Neural cell (in vitro differentiated cells): ENCODE measurements around the gene MAB21L3. TPM values are rescaled to one million over a fixed set of nuclear protein-coding genes. Genes with fewer than 3 reads are reported as not detected.

ENCODE experiments used
- H2AFZ ChIP-seq: fragments of 200-600, 300-800 bp; sonication (generic), shearing (Covaris generic); 2 replicates; pipeline ENCODE4 v1.6.0; 2014; ENCODE audit warnings: low read depth, mild to moderate bottlenecking, antibody characterized with exemption, low read length, moderate library complexity
- H3F3A ChIP-seq: fragments of 200-600 bp; shearing (Covaris generic); 2 replicates; pipeline ENCODE4 v1.6.1; 2016; ENCODE audit warnings: mild to moderate bottlenecking, moderate library complexity, mixed read lengths, antibody characterized with exemption, low read length; ENCODE audit not compliant: insufficient read depth, poor library complexity, severe bottlenecking
- H3K27ac ChIP-seq: fragments of 200-600, 300-800 bp; sonication (generic), shearing (Covaris generic); 2 replicates; pipeline ENCODE4 v1.5.1; 2014; ENCODE audit warnings: mild to moderate bottlenecking, low read length, moderate library complexity
- H3K27me3 ChIP-seq: fragments of 300-800, 200-600 bp; sonication (generic), shearing (Covaris generic); 2 replicates; pipeline ENCODE4 v1.6.0; 2014; ENCODE audit warnings: mild to moderate bottlenecking, low read depth, low read length, moderate library complexity; ENCODE audit not compliant: insufficient read depth
- H3K36me3 ChIP-seq: fragments of 300-800, 200-600 bp; sonication (generic), shearing (Covaris generic); 2 replicates; pipeline ENCODE4 v1.5.1; 2014; ENCODE audit warnings: mild to moderate bottlenecking, antibody characterized with exemption, low read length, moderate library complexity; ENCODE audit not compliant: insufficient read depth
- H3K4me2 ChIP-seq: fragments of 300-800, 200-600 bp; sonication (generic), shearing (Covaris generic); 2 replicates; pipeline ENCODE4 v1.6.0; 2014; ENCODE audit warnings: mild to moderate bottlenecking, low read length
- H3K4me3 ChIP-seq: fragments of 300-800, 200-600 bp; sonication (generic), shearing (Covaris generic); 2 replicates; pipeline ENCODE4 v1.5.1; 2014; ENCODE audit warnings: mild to moderate bottlenecking, low read length, moderate library complexity
- H3K79me2 ChIP-seq: fragments of 200-600 bp; shearing (Covaris generic); replicated peaks from 2 replicates; pipeline ENCODE4 v1.6.0; 2014; ENCODE audit warnings: mild to moderate bottlenecking, low read length, moderate library complexity; ENCODE audit not compliant: insufficient read depth
- H3K9ac ChIP-seq: fragments of 300-800, 200-600 bp; sonication (generic), shearing (Covaris generic); 2 replicates; pipeline ENCODE4 v1.6.1; 2016; ENCODE audit warnings: mild to moderate bottlenecking, low read length, mixed read lengths
- H3K9me2 ChIP-seq: fragments of 200-600 bp; shearing (Covaris generic); 2 replicates; pipeline ENCODE4 v1.6.1; 2016; ENCODE audit warnings: mild to moderate bottlenecking, low read length, mixed read lengths; ENCODE audit not compliant: insufficient read depth
- H3K9me3 ChIP-seq: fragments of 200-600, 300-800 bp; sonication (generic), shearing (Covaris generic); 2 replicates; pipeline ENCODE4 v1.6.1; 2016; ENCODE audit warnings: mild to moderate bottlenecking, mixed run types, low read length, moderate library complexity, mixed read lengths
- H4K20me1 ChIP-seq: fragments of 200-600 bp; shearing (Covaris generic); 2 replicates; pipeline ENCODE4 v1.6.1; 2016; ENCODE audit warnings: mild to moderate bottlenecking, mixed run types; ENCODE audit not compliant: insufficient read depth
- CTCF ChIP-seq: fragments of 450-650 bp; IDR thresholded peaks from 2 replicates; pipeline ENCODE4 v1.5.1; 2014; ENCODE audit warnings: antibody characterized with exemption, mild to moderate bottlenecking, moderate library complexity; ENCODE audit not compliant: poor library complexity, severe bottlenecking
- EP300 ChIP-seq: fragments of 450-650 bp; conservative IDR thresholded peaks from 2 replicates; pipeline ENCODE4 v1.6.1; 2014; ENCODE audit warnings: antibody characterized with exemption, mild to moderate bottlenecking, moderate library complexity; ENCODE audit not compliant: poor library complexity, severe bottlenecking
- EZH2 ChIP-seq: fragments of 200-600, 300-800 bp; shearing (Covaris generic), sonication (generic); IDR thresholded peaks from 2 replicates; pipeline ENCODE4 v1.6.1; 2014; ENCODE audit warnings: antibody characterized with exemption, low read length, borderline replicate concordance, mild to moderate bottlenecking; ENCODE audit not compliant: insufficient read depth, poor library complexity, severe bottlenecking
- MXI1 ChIP-seq: fragments of 450-650 bp; conservative IDR thresholded peaks from 2 replicates; pipeline ENCODE4 v1.6.1; 2014; ENCODE audit warnings: antibody characterized with exemption, mild to moderate bottlenecking; ENCODE audit not compliant: poor library complexity, severe bottlenecking
- POLR2AphosphoS5 ChIP-seq: IDR thresholded peaks from 2 replicates; pipeline ENCODE4 v1.6.1; 2012
- RAD21 ChIP-seq: fragments of 450-650 bp; conservative IDR thresholded peaks from 2 replicates; pipeline ENCODE4 v1.6.1; 2014; ENCODE audit warnings: antibody characterized with exemption, mild to moderate bottlenecking, moderate library complexity
- REST ChIP-seq: IDR thresholded peaks from 2 replicates; pipeline ENCODE4 v1.6.1; 2012; ENCODE audit warnings: borderline replicate concordance
- SMC3 ChIP-seq: fragments of 450-650 bp; conservative IDR thresholded peaks from 2 replicates; pipeline ENCODE4 v1.6.1; 2014; ENCODE audit warnings: antibody characterized with exemption, mild to moderate bottlenecking, moderate library complexity; ENCODE audit not compliant: poor library complexity
- TAF1 ChIP-seq: IDR thresholded peaks from 2 replicates; pipeline ENCODE4 v1.6.1; 2012; ENCODE audit warnings: low read depth
- polyA plus RNA-seq: library from polyadenylated mRNA; depleted of rRNA; stranded (reverse); fragments of >200 nt; gene quantifications from 2 replicates; pipeline ENCODE4 v1.2.3, GENCODE V29; 2014

The MAB21L3 gene
- polyA plus RNA-seq, 1 donor from 2014 or later = not detected

DNA sequence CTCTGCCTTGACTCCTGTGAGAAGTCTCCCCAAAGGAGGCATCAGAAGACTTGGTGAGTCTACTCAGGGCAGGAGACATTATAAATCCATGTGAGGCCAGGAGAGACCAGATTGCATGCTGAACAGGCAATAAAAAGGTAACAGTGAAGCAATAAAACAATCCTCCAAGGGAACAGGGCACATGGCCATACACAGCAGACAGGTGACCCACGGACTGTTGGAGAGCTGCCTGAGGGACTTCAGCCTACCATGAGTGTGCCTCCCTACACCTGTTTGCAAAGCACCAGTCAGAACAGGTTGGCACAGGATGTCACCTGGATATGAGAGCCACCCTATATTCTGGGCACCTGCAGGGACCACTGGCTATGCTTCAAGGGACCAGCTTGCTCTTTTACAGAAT is 67.6 kb downstream of the MAB21L3 start:
- H3K9me2 ChIP-seq = no peaks in the 10 kb centered on the region
- no peaks in the 10 kb centered on the region for H3K9me3 ChIP-seq
- no peaks in the 10 kb centered on the region for H3K79me2 ChIP-seq
- TF ChIP-seq TAF1 (no peak), SMC3 (no peak), MXI1 (no peak), CTCF (no peak), POLR2AphosphoS5 (no peak), EP300 (no peak), EZH2 (no peak), REST (no peak), RAD21 (no peak)
- no peak overlapping the region for H2AFZ ChIP-seq
- no peak overlapping the region for H3K4me3 ChIP-seq
- no peaks in the 10 kb centered on the region for H3F3A ChIP-seq
- H4K20me1 ChIP-seq = no peaks in the 10 kb centered on the region
- no peak overlapping the region for H3K9ac ChIP-seq
- no peaks in the 10 kb centered on the region for H3K27me3 ChIP-seq
- no peak overlapping the region for H3K4me2 ChIP-seq
- no peaks in the 10 kb centered on the region for H3K36me3 ChIP-seq
- H3K27ac ChIP-seq = no peak overlapping the region

DNA sequence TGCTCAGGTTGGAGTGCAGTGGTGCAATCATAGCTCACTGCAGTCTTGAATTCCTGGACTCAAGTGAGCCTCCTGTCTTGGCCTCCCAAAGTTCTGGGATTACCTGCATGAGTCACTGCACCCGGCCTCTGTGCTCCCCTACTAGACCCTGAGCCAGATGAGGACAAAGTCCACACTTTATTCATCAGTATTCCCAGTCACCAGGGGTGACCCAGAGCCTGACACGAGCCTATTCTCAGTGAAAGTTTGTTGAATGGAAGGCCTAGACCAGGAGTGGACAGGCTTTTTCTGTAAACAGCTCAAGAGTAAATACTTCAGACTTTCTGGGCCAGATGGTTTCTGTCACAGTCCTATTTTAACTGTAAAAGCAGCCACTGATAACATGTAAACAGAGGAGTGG is 68.2 kb downstream of the MAB21L3 start:
- no peaks in the 10 kb centered on the region for H3K9me2 ChIP-seq
- H2AFZ ChIP-seq = no peak overlapping the region
- no peaks in the 10 kb centered on the region for H3F3A ChIP-seq
- H3K36me3 ChIP-seq = no peaks in the 10 kb centered on the region
- no peak overlapping the region for H3K9ac ChIP-seq
- no peaks in the 10 kb centered on the region for H4K20me1 ChIP-seq
- no peaks in the 10 kb centered on the region for H3K9me3 ChIP-seq
- TF ChIP-seq SMC3 = no peak
- no peak for TF ChIP-seq RAD21
- TF ChIP-seq MXI1 = no peak
- no peak for TF ChIP-seq EZH2
- TF ChIP-seq POLR2AphosphoS5 = no peak
- TF ChIP-seq REST = no peak
- TF ChIP-seq EP300 = no peak
- TF ChIP-seq TAF1 = no peak
- no peak for TF ChIP-seq CTCF
- peak overlapping the region; percentile 73 for H3K27ac ChIP-seq
- H3K4me3 ChIP-seq = no peak overlapping the region
- no peaks in the 10 kb centered on the region for H3K79me2 ChIP-seq
- H3K27me3 ChIP-seq = no peaks in the 10 kb centered on the region
- H3K4me2 ChIP-seq = no peak overlapping the region
